ENCODE measurements around the gene SGK2.

Gene SGK2

GRCh38 chr20:43536041-43536816 is 22.6 kb upstream of the SGK2 start:
- DNase-seq (ENCODE audit: low read depth, low spot score): no peak

- DNase-seq (ENCODE audit: low read depth, low spot score): no peak
These were observed 21.9 kb upstream of the SGK2 start for GRCh38 chr20:43536817-43537440.

- no peak for DNase-seq (ENCODE audit: low read depth, low spot score)
These were observed 20.6 kb upstream of the SGK2 start for GRCh38 chr20:43537921-43538877.

- DNase-seq (ENCODE audit: low read depth, low spot score): no peak
These were observed 19.7 kb upstream of the SGK2 start for GRCh38 chr20:43538878-43539700.

- no peak for DNase-seq (ENCODE audit: low read depth, low spot score)
These were observed 18.7 kb upstream of the SGK2 start for GRCh38 chr20:43539975-43540672.

- DNase-seq (ENCODE audit: low read depth, low spot score): no peak
These were observed 18.2 kb upstream of the SGK2 start for GRCh38 chr20:43540673-43541060.

- no peak for DNase-seq (ENCODE audit: low read depth, low spot score)
These were observed 17.6 kb upstream of the SGK2 start for GRCh38 chr20:43541214-43541613.

GRCh38 chr20:43542161-43542560 is 16.7 kb upstream of the SGK2 start:
- no peak for DNase-seq (ENCODE audit: low read depth, low spot score)

- no peak for DNase-seq (ENCODE audit: low read depth, low spot score)
These were observed 16.2 kb upstream of the SGK2 start for GRCh38 chr20:43542674-43543073.

- DNase-seq (ENCODE audit: low read depth, low spot score): no peak
These were observed 15.7 kb upstream of the SGK2 start for GRCh38 chr20:43543138-43543537.

GRCh38 chr20:43544501-43544900 is 14.3 kb upstream of the SGK2 start:
- no peak for DNase-seq (ENCODE audit: low read depth, low spot score)

- no peak for DNase-seq (ENCODE audit: low read depth, low spot score)
These were observed 12.8 kb upstream of the SGK2 start for GRCh38 chr20:43545837-43546578.

GRCh38 chr20:43548273-43548880 is 10.4 kb upstream of the SGK2 start:
- DNase-seq (ENCODE audit: low read depth, low spot score): no peak

GRCh38 chr20:43549416-43550065 is 9.3 kb upstream of the SGK2 start:
- DNase-seq (ENCODE audit: low read depth, low spot score): no peak

- DNase-seq (ENCODE audit: low read depth, low spot score): no peak
These were observed 8.4 kb upstream of the SGK2 start for GRCh38 chr20:43550456-43550855.

GRCh38 chr20:43554369-43554768 is 4.5 kb upstream of the SGK2 start:
- DNase-seq (ENCODE audit: low read depth, low spot score): no peak

GRCh38 chr20:43559147-43559987 is 540 bp downstream of the SGK2 start:
- DNase-seq (ENCODE audit: low read depth, low spot score): no peak

- no peak for DNase-seq (ENCODE audit: low read depth, low spot score)
These were observed 2.1 kb downstream of the SGK2 start for GRCh38 chr20:43560974-43561373.
